Measurements from ENCODE around the gene XRCC6.
"Not testable (repeated sequence)": the region's sequence is repeated elsewhere in the genome, so short reads cannot be mapped to it uniquely, and the experiment has no call there.

The XRCC6 gene

GRCh38 chr22:41657709-41658108 lies 36.6 kb downstream of the XRCC6 start:
- Histone ChIP-seq H3K27me3 (ENCODE audit: control insufficient read depth, insufficient read depth, low read length) (no peaks in the 10 kb centered on the region), H3K27ac (ENCODE audit: low read length) (no peak overlapping the region), H3K4me3 (ENCODE audit: low read length) (no peak overlapping the region), H3K36me3 (ENCODE audit: control insufficient read depth, low read depth, low read length) (peaks cover 93% of the 10 kb centered on the region), H3K4me1 (ENCODE audit: control insufficient read depth, low read depth, low read length) (no peaks in the 10 kb centered on the region), H3K9ac (ENCODE audit: low read length) (no peak overlapping the region), H3K9me3 (ENCODE audit: control insufficient read depth, low read depth, low read length) (no peaks in the 10 kb centered on the region)

DNA sequence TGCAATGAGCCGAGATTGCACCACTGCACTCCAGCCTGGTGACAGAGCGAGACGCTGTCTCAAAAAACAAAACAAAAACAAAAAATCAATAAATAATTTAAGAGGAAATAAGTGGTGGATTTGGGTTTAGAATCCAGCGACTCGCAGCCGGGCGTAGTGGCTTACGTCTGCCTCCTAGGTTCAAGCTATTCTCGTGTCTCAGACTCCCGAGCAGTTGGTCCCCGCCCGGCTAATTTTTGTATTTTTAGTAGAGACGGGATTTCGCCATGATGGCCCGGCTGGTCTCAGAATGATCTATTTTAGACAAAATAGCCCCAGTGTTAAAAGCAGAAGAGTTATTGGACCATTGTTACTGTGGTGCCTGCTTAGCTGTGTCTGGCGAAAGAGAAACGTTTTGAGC lies 37.8 kb downstream of the XRCC6 start:
- H3K36me3 ChIP-seq (ENCODE audit: control insufficient read depth, low read depth, low read length), result peaks cover 92% of the 10 kb centered on the region
- H3K9ac ChIP-seq (ENCODE audit: low read length), result no peak overlapping the region
- H3K27ac ChIP-seq (ENCODE audit: low read length), result no peak overlapping the region
- H3K4me3 ChIP-seq (ENCODE audit: low read length), result no peak overlapping the region
- H3K4me1 ChIP-seq (ENCODE audit: control insufficient read depth, low read depth, low read length), result no peaks in the 10 kb centered on the region
- no peaks in the 10 kb centered on the region for H3K27me3 ChIP-seq (ENCODE audit: control insufficient read depth, insufficient read depth, low read length)
- no peaks in the 10 kb centered on the region for H3K9me3 ChIP-seq (ENCODE audit: control insufficient read depth, low read depth, low read length)

GRCh38 chr22:41659941-41660340 lies 38.8 kb downstream of the XRCC6 start:
- Histone ChIP-seq H3K27ac (ENCODE audit: low read length) (no peak overlapping the region), H3K4me3 (ENCODE audit: low read length) (no peak overlapping the region), H3K27me3 (ENCODE audit: control insufficient read depth, insufficient read depth, low read length) (no peaks in the 10 kb centered on the region), H3K9me3 (ENCODE audit: control insufficient read depth, low read depth, low read length) (no peaks in the 10 kb centered on the region), H3K9ac (ENCODE audit: low read length) (no peak overlapping the region), H3K4me1 (ENCODE audit: control insufficient read depth, low read depth, low read length) (no peaks in the 10 kb centered on the region), H3K36me3 (ENCODE audit: control insufficient read depth, low read depth, low read length) (peaks cover 89% of the 10 kb centered on the region)

GRCh38 chr22:41660416-41660815 lies 39.3 kb downstream of the XRCC6 start:
- no peaks in the 10 kb centered on the region for H3K9me3 ChIP-seq (ENCODE audit: control insufficient read depth, low read depth, low read length)
- no peaks in the 10 kb centered on the region for H3K4me1 ChIP-seq (ENCODE audit: control insufficient read depth, low read depth, low read length)
- no peak overlapping the region for H3K9ac ChIP-seq (ENCODE audit: low read length)
- H3K4me3 ChIP-seq (ENCODE audit: low read length), result no peak overlapping the region
- H3K36me3 ChIP-seq (ENCODE audit: control insufficient read depth, low read depth, low read length), result peaks cover 89% of the 10 kb centered on the region
- no peak overlapping the region for H3K27ac ChIP-seq (ENCODE audit: low read length)
- no peaks in the 10 kb centered on the region for H3K27me3 ChIP-seq (ENCODE audit: control insufficient read depth, insufficient read depth, low read length)

GRCh38 chr22:41661088-41661487 lies 40.0 kb downstream of the XRCC6 start:
- Histone ChIP-seq H3K9ac (ENCODE audit: low read length) (no peak overlapping the region), H3K4me3 (ENCODE audit: low read length) (no peak overlapping the region), H3K4me1 (ENCODE audit: control insufficient read depth, low read depth, low read length) (no peaks in the 10 kb centered on the region), H3K36me3 (ENCODE audit: control insufficient read depth, low read depth, low read length) (peaks cover 83% of the 10 kb centered on the region), H3K9me3 (ENCODE audit: control insufficient read depth, low read depth, low read length) (no peaks in the 10 kb centered on the region), H3K27ac (ENCODE audit: low read length) (no peak overlapping the region), H3K27me3 (ENCODE audit: control insufficient read depth, insufficient read depth, low read length) (no peaks in the 10 kb centered on the region)

DNA sequence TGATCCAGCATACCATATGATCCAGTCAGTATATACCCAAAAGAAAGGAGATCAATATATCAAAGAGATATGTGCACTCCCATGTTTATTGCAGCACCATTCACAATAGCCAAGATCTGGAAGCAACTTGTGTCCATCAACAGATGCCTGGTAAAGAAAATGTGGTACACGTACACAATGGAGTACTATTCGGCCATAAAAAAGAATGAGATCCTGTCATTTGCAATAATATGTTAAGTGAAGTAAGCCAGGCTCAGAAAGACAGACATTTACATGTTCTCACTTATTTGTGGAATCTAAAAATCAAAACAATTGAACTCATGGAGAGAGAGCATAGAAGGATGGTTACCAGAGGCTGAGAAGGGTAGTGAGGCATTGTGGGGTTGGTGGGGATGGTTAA lies 40.6 kb downstream of the XRCC6 start:
- no peak overlapping the region for H3K4me3 ChIP-seq (ENCODE audit: low read length)
- H3K9ac ChIP-seq (ENCODE audit: low read length), result no peak overlapping the region
- H3K9me3 ChIP-seq (ENCODE audit: control insufficient read depth, low read depth, low read length), result no peaks in the 10 kb centered on the region
- no peak overlapping the region for H3K27ac ChIP-seq (ENCODE audit: low read length)
- no peaks in the 10 kb centered on the region for H3K4me1 ChIP-seq (ENCODE audit: control insufficient read depth, low read depth, low read length)
- peaks cover 80% of the 10 kb centered on the region for H3K36me3 ChIP-seq (ENCODE audit: control insufficient read depth, low read depth, low read length)
- no peaks in the 10 kb centered on the region for H3K27me3 ChIP-seq (ENCODE audit: control insufficient read depth, insufficient read depth, low read length)

DNA sequence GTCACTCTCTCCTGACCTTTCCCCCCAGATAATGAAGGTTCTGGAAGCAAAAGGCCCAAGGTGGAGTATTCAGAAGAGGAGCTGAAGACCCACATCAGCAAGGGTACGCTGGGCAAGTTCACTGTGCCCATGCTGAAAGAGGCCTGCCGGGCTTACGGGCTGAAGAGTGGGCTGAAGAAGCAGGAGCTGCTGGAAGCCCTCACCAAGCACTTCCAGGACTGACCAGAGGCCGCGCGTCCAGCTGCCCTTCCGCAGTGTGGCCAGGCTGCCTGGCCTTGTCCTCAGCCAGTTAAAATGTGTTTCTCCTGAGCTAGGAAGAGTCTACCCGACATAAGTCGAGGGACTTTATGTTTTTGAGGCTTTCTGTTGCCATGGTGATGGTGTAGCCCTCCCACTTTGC lies 42.5 kb downstream of the XRCC6 start:
- not testable (repeated sequence) for H3K9ac ChIP-seq (ENCODE audit: low read length); H3K27ac ChIP-seq (ENCODE audit: low read length); H3K27me3 ChIP-seq (ENCODE audit: control insufficient read depth, insufficient read depth, low read length); H3K4me1 ChIP-seq (ENCODE audit: control insufficient read depth, low read depth, low read length); H3K4me3 ChIP-seq (ENCODE audit: low read length); H3K9me3 ChIP-seq (ENCODE audit: control insufficient read depth, low read depth, low read length)
- peaks cover 62% of the 10 kb centered on the region for H3K36me3 ChIP-seq (ENCODE audit: control insufficient read depth, low read depth, low read length)

DNA sequence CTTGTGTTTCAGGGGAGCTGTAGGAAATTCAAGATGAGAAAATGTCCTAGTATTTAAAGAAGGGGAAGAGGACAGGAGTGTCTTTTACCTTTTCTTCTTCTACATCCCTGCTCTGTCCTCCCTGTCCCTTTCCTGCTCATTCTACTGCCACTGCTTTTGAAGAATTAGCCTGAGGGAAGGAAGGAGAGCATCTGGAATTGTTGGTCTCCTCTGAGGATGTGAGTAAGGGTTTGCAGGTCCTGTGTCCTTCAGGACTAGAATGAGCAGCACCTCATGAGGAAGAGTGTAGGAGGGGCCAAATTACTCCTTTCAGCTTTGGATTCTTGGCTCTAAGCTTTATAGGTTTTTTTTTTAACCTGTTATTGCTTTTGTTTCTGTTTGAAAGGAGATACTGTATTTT lies 43.4 kb downstream of the XRCC6 start:
- H3K36me3 ChIP-seq (ENCODE audit: control insufficient read depth, low read depth, low read length), result peaks cover 53% of the 10 kb centered on the region
- H3K27ac ChIP-seq (ENCODE audit: low read length), result no peak overlapping the region
- no peaks in the 10 kb centered on the region for H3K27me3 ChIP-seq (ENCODE audit: control insufficient read depth, insufficient read depth, low read length)
- H3K4me3 ChIP-seq (ENCODE audit: low read length), result no peak overlapping the region
- H3K9me3 ChIP-seq (ENCODE audit: control insufficient read depth, low read depth, low read length), result no peaks in the 10 kb centered on the region
- no peak overlapping the region for H3K9ac ChIP-seq (ENCODE audit: low read length)
- peaks cover 8% of the 10 kb centered on the region for H3K4me1 ChIP-seq (ENCODE audit: control insufficient read depth, low read depth, low read length)

DNA sequence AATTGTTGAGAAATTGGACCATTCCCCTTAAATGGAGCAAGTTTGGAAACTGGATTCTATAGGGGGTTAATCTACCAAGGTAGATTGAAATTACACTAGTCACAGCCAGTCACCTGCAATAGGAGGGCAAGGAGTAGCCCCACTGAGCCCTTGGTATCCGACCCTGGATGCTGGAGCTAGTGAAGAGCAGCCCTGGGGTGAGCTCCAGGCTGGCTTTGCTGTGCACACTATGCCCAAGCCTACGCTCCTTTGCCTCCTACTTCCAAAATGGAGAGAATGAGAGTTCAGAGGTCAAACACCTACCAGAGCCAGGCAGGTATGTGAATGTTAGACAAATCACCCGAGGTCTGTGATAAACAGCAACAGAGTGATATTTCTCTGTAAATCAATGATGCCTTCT lies 43.9 kb downstream of the XRCC6 start:
- no peaks in the 10 kb centered on the region for H3K27me3 ChIP-seq (ENCODE audit: control insufficient read depth, insufficient read depth, low read length)
- H3K9ac ChIP-seq (ENCODE audit: low read length), result no peak overlapping the region
- no peaks in the 10 kb centered on the region for H3K9me3 ChIP-seq (ENCODE audit: control insufficient read depth, low read depth, low read length)
- H3K36me3 ChIP-seq (ENCODE audit: control insufficient read depth, low read depth, low read length), result peaks cover 49% of the 10 kb centered on the region
- no peak overlapping the region for H3K4me3 ChIP-seq (ENCODE audit: low read length)
- H3K27ac ChIP-seq (ENCODE audit: low read length), result no peak overlapping the region
- peaks cover 8% of the 10 kb centered on the region for H3K4me1 ChIP-seq (ENCODE audit: control insufficient read depth, low read depth, low read length)

- Histone ChIP-seq H3K9me3 (ENCODE audit: control insufficient read depth, low read depth, low read length) (no peaks in the 10 kb centered on the region), H3K36me3 (ENCODE audit: control insufficient read depth, low read depth, low read length) (peaks cover 14% of the 10 kb centered on the region), H3K9ac (ENCODE audit: low read length) (no peak overlapping the region), H3K4me3 (ENCODE audit: low read length) (no peak overlapping the region), H3K27ac (ENCODE audit: low read length) (no peak overlapping the region), H3K27me3 (ENCODE audit: control insufficient read depth, insufficient read depth, low read length) (no peaks in the 10 kb centered on the region), H3K4me1 (ENCODE audit: control insufficient read depth, low read depth, low read length) (peaks cover 8% of the 10 kb centered on the region)
Observed at GRCh38 chr22:41668971-41669911, 48.1 kb downstream of the XRCC6 start.

DNA sequence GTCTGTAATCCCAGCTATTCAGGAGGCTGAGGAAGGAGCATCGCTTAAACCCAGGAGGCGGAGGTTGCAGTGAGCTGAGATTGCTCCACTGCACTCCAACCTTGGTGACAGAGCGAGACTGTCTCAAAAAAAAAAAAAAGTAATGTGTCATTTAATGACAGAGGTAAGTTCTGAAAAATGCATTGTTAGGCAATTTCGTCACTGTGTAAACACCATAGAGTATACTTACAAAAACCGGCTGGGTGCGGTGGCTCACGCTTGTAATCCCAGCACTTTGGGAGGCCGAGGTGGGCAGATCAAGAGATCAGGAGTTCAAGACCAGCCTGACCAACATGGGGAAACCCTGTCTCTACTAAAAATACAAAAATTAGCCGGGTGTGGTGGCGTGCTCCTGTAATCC lies 51.0 kb downstream of the XRCC6 start:
- not testable (repeated sequence) for H3K9me3 ChIP-seq (ENCODE audit: control insufficient read depth, low read depth, low read length); H3K4me1 ChIP-seq (ENCODE audit: control insufficient read depth, low read depth, low read length); H3K4me3 ChIP-seq (ENCODE audit: low read length); H3K27me3 ChIP-seq (ENCODE audit: control insufficient read depth, insufficient read depth, low read length); H3K9ac ChIP-seq (ENCODE audit: low read length); H3K27ac ChIP-seq (ENCODE audit: low read length)
- H3K36me3 ChIP-seq (ENCODE audit: control insufficient read depth, low read depth, low read length), result peaks cover 20% of the 10 kb centered on the region
